Endodermal cell (in vitro differentiated cells): ENCODE results near the gene SDK2. TPM values are rescaled to one million over a fixed set of nuclear protein-coding genes. Genes with fewer than 3 reads are reported as not detected.

Experiments used
- DNase-seq: peaks from one replicate; pipeline ENCODE4 v3.0.0-alpha.2; 2017
- H3K27ac ChIP-seq: 2 replicates; pipeline ENCODE4 v1.5.1; 2013; ENCODE audit warnings: mild to moderate bottlenecking, low read depth, low read length, moderate library complexity
- H3K27me3 ChIP-seq: 2 replicates; pipeline ENCODE4 v1.6.1; 2013; ENCODE audit warnings: mild to moderate bottlenecking, low read length, moderate library complexity; ENCODE audit not compliant: insufficient read depth, control insufficient read depth, poor library complexity, severe bottlenecking
- H3K36me3 ChIP-seq: 2 replicates; pipeline ENCODE4 v1.7.0; 2013; ENCODE audit warnings: mild to moderate bottlenecking, low read length, moderate library complexity; ENCODE audit not compliant: control insufficient read depth, insufficient read depth
- H3K4me1 ChIP-seq: one replicate; pipeline ENCODE4 v1.7.0; 2013; ENCODE audit warnings: low read length; ENCODE audit not compliant: control insufficient read depth, insufficient read depth
- H3K4me3 ChIP-seq: 2 replicates; pipeline ENCODE4 v1.5.1; 2013; ENCODE audit warnings: mild to moderate bottlenecking, low read length, moderate library complexity
- H3K9ac ChIP-seq: 2 replicates; pipeline ENCODE4 v1.6.1; 2013; ENCODE audit warnings: mild to moderate bottlenecking, low read length, moderate library complexity; ENCODE audit not compliant: poor library complexity, severe bottlenecking; ENCODE audit errors: extremely low read depth
- H3K9me3 ChIP-seq: 2 replicates; pipeline ENCODE4 v1.6.1; 2013; ENCODE audit warnings: mild to moderate bottlenecking, low read length, moderate library complexity; ENCODE audit not compliant: control insufficient read depth
- H3K27ac Mint-ChIP-seq: 2 replicates; pipeline ENCODE4 v1.8.0; 2020; ENCODE audit warnings: mixed read lengths
- H3K27me3 Mint-ChIP-seq: 2 replicates; pipeline ENCODE4 v1.8.0; 2021; ENCODE audit warnings: mild to moderate bottlenecking, mixed read lengths; ENCODE audit not compliant: insufficient read depth
- H3K36me3 Mint-ChIP-seq: 2 replicates; pipeline ENCODE4 v1.8.0; 2020; ENCODE audit warnings: low read depth, mixed read lengths
- H3K4me1 Mint-ChIP-seq: 2 replicates; pipeline ENCODE4 v1.8.0; 2020; ENCODE audit warnings: mixed read lengths
- H3K4me3 Mint-ChIP-seq: 2 replicates; pipeline ENCODE4 v1.8.0; 2020; ENCODE audit warnings: mild to moderate bottlenecking, moderate library complexity, mixed read lengths
- H3K9me3 Mint-ChIP-seq: 2 replicates; pipeline ENCODE4 v1.8.0; 2020; ENCODE audit warnings: mild to moderate bottlenecking, mixed read lengths
- CTCF ChIP-seq: fragments of 200-600 bp; sonication (generic); conservative IDR thresholded peaks from 2 replicates; pipeline ENCODE4 v1.5.0; 2021; ENCODE audit warnings: antibody characterized with exemption, mild to moderate bottlenecking
- WGBS, 2 experiments: methylation state at CpG; one replicate each; pipeline versions ENCODE4 v1.1.5 to v1.1.7; 2013; ENCODE audit warnings: missing lambda C conversion rate in 2 of 2, mixed read lengths in 1 of 2; ENCODE audit not compliant: insufficient coverage in 1 of 2, insufficient read length in 1 of 2; 5-methylcytosine and 5-hydroxymethylcytosine counted together
- total RNA-seq, 2 donors: library from RNA; stranded (reverse); fragmentation: NEBNext Ultra II Directional in 1 of 2; extraction: Animal tissue kit (Norgen Biotek cat#: 25700) in 1 of 2; gene quantifications; 2 replicates in 1 of 2; 3 replicates in 1 of 2; pipeline ENCODE4 v1.2.1, GENCODE V29; 2021

Gene SDK2
- total RNA-seq, 2 donors from 2014 or later, result 5.9 to 7.0 TPM

GRCh38 chr17:73399056-73399455 is 245.2 kb downstream of the SDK2 start:
- Histone ChIP-seq H3K4me1 (no peaks in the 10 kb centered on the region), H3K36me3 (no peaks in the 10 kb centered on the region), H3K9me3 (no peaks in the 10 kb centered on the region), H3K4me3 (no peak overlapping the region), H3K9ac (no peak overlapping the region), H3K27me3 (no peaks in the 10 kb centered on the region), H3K27ac (no peak overlapping the region)
- no peaks in the 10 kb centered on the region for H3K4me1 Mint-ChIP-seq
- no peaks in the 10 kb centered on the region for H3K36me3 Mint-ChIP-seq
- no peak overlapping the region for H3K27ac Mint-ChIP-seq
- no peak overlapping the region for H3K4me3 Mint-ChIP-seq
- WGBS, 2 experiments, result 92 to 96% methylated on average over 8 to 11 of the region's 11 CpGs
- no peak for DNase-seq
- no peaks in the 10 kb centered on the region for H3K9me3 Mint-ChIP-seq
- H3K27me3 Mint-ChIP-seq, result no peaks in the 10 kb centered on the region
- TF ChIP-seq CTCF, result no peak

- H3K9me3 ChIP-seq, result no peaks in the 10 kb centered on the region
- H3K4me3 ChIP-seq, result no peak overlapping the region
- Mint-ChIP-seq H3K4me1 (no peaks in the 10 kb centered on the region), H3K9me3 (no peaks in the 10 kb centered on the region), H3K27ac (no peak overlapping the region), H3K4me3 (no peak overlapping the region), H3K27me3 (no peaks in the 10 kb centered on the region), H3K36me3 (no peaks in the 10 kb centered on the region)
- 90 to 98% methylated on average over 9 to 17 of the region's 17 CpGs for WGBS, 2 experiments
- no peak for DNase-seq
- no peak overlapping the region for H3K9ac ChIP-seq
- TF ChIP-seq CTCF, result no peak
- H3K27me3 ChIP-seq, result no peaks in the 10 kb centered on the region
- H3K4me1 ChIP-seq, result no peaks in the 10 kb centered on the region
- no peaks in the 10 kb centered on the region for H3K36me3 ChIP-seq
- no peak overlapping the region for H3K27ac ChIP-seq
Observed at GRCh38 chr17:73397856-73398540, 246.2 kb downstream of the SDK2 start.

GRCh38 chr17:73397278-73397826 is 246.9 kb downstream of the SDK2 start:
- no peaks in the 10 kb centered on the region for H3K4me1 ChIP-seq
- H3K9ac ChIP-seq, result no peak overlapping the region
- no peaks in the 10 kb centered on the region for H3K9me3 Mint-ChIP-seq
- H3K27ac ChIP-seq, result peak overlapping the region; percentile 72
- WGBS, 2 experiments, result 91 to 94% methylated on average over 14 to 17 of the region's 17 CpGs
- no peak overlapping the region for H3K4me3 Mint-ChIP-seq
- TF ChIP-seq CTCF, result no peak
- no peaks in the 10 kb centered on the region for H3K36me3 ChIP-seq
- no peaks in the 10 kb centered on the region for H3K36me3 Mint-ChIP-seq
- H3K27me3 ChIP-seq, result no peaks in the 10 kb centered on the region
- no peak overlapping the region for H3K4me3 ChIP-seq
- DNase-seq, result no peak
- no peaks in the 10 kb centered on the region for H3K4me1 Mint-ChIP-seq
- H3K9me3 ChIP-seq, result no peaks in the 10 kb centered on the region
- peak overlapping the region; percentile 32 for H3K27ac Mint-ChIP-seq
- no peaks in the 10 kb centered on the region for H3K27me3 Mint-ChIP-seq
